Ishikawa (cell line): ENCODE results near the gene RGS6.

Experiments
- RAD21 ChIP-seq: IDR thresholded peaks from 2 replicates; pipeline ENCODE4 v1.6.1; 2012; ENCODE audit warnings: low read depth
- YY1 ChIP-seq: IDR thresholded peaks from 2 replicates; pipeline ENCODE4 v1.6.1; 2012; ENCODE audit warnings: low read depth

DNA sequence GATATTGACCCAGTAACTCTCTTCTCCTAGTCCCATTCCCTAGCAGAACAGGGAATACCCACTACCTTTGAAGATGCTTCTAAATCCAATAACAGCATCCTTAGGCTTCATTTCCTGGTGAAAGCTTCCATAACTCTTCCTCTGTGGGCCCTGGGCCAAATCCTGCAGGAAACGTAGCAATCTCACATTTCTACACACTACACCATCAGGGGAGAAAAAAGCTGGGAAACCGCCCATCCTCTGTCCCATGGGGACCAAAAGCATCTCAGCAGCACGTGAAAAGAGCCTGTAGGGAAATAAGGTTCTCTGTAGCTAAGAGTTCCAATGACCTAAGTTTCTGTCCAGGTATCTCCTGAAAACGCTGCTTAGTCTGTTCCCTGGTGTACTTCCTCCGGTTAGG lies 621.4 kb downstream of the RGS6 start:
- TF ChIP-seq RAD21 (no peak), YY1 (no peak)
